Right ventricle myocardium inferior (tissue), 1 donor: ENCODE results near the gene TIMM50. TPM values are rescaled to one million over a fixed set of nuclear protein-coding genes. Genes with fewer than 3 reads are reported as not detected.
"Not testable (repeated sequence)": the region's sequence is repeated elsewhere in the genome, so short reads cannot be mapped to it uniquely, and the experiment has no call there.

ENCODE experiments used
- ATAC-seq: fragments of 200-7000 bp; cut with Tn5 transposase; one replicate; pipeline ENCODE4 v1.9.1; 2020; ENCODE audit warnings: mild to moderate bottlenecking, moderate library complexity
- DNase-seq: peaks from one replicate; pipeline ENCODE4 v3.0.0; 2021; ENCODE audit errors: missing footprints
- intact Hi-C: fragments of 100-400 bp; cut with DNase I; formaldehyde crosslinking; loops from one replicate; pipeline ENCODE4 v1.11.0; 2022
- long read RNA-seq: library from polyadenylated mRNA; unstranded; transcript quantifications from one replicate; pipeline ENCODE4 v2.0.0, GENCODE V29; 2021
- total RNA-seq: library from RNA; stranded (reverse); fragmentation: NEBNext Ultra II Directional; extraction: Animal tissue kit (Norgen Biotek cat#: 25700); gene quantifications from one replicate; pipeline ENCODE4 v1.2.1, GENCODE V29; 2021
- donor health status: DM: no; HTN: yes; CAD: no; lungs with severe emphysema.

The TIMM50 gene
- 75.9 TPM for total RNA-seq
- long read RNA-seq, transcript TIMM50-201 (11 exons, 1,612 nt): major isoform, 52 of 63 reads
- long read RNA-seq, partial matches to known transcripts: 5 of 63 reads
- long read RNA-seq, other reads (novel, unspliced or antisense): 3 of 63 reads

GRCh38 chr19:39480337-39481228, at the start of gene TIMM50:
TIMM50 (plus strand) TSS chr19:39480838; CDS start chr19:39480854, 16 bp downstream.
- intact Hi-C loops: loop anchor here (2.0 kb wide), 1 partner anchor 36 kb away; the partner anchor contains the start of gene SUPT5H
- peak; percentile 98 for ATAC-seq
- DNase-seq: peak; percentile 99

- DNase-seq: no peak
- intact Hi-C loops: loop anchor here (5.0 kb wide), 1 partner anchor 40 kb away; the partner anchor contains the start of genes MED29 and PAF1
- no peak for ATAC-seq
Observed at GRCh38 chr19:39432677-39433025, 48.0 kb upstream of the TIMM50 start.

DNA sequence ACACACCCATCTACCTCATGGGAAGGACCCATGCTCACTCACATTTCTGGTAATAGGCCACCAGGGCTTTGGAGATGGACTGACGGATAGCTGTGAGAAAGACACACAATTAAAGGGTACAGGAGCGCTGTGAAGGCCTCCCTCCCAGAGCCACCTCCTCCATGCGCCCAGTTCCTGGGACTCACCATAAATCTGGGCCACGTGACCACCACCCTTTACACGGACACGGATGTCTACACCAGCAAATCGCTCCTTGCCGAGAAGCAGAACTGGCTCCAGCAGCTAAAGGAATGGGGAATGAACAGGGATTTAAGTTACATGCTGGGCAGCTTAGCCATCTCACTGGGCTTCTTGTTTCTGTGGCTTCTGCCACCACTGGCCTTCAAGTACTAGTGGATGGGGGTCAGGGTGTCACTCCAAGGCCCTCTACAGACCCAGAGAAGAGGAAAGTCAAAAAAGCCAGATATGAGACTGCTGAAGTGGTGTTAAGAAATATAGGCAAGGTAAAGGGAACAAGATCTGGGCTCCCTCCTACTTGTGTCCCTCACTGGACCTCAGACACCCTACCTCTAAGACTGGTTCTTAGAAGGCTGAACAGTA, 47.1 kb upstream of the TIMM50 start:
- DNase-seq (no peak), ATAC-seq (no peak)
- intact Hi-C loops: loop anchor here (2.0 to 5.0 kb wide), 2 partner anchors 21 to 41 kb away; partner anchors contain the start of genes MED29, PAF1 and PLEKHG2

- intact Hi-C loops: loop anchor here (2.0 to 5.0 kb wide), 2 partner anchors 22 to 42 kb away; partner anchors contain the start of genes MED29, PAF1 and PLEKHG2
- DNase-seq (no peak), ATAC-seq (no peak)
Observed at GRCh38 chr19:39434123-39435076, 46.2 kb upstream of the TIMM50 start.

DNA sequence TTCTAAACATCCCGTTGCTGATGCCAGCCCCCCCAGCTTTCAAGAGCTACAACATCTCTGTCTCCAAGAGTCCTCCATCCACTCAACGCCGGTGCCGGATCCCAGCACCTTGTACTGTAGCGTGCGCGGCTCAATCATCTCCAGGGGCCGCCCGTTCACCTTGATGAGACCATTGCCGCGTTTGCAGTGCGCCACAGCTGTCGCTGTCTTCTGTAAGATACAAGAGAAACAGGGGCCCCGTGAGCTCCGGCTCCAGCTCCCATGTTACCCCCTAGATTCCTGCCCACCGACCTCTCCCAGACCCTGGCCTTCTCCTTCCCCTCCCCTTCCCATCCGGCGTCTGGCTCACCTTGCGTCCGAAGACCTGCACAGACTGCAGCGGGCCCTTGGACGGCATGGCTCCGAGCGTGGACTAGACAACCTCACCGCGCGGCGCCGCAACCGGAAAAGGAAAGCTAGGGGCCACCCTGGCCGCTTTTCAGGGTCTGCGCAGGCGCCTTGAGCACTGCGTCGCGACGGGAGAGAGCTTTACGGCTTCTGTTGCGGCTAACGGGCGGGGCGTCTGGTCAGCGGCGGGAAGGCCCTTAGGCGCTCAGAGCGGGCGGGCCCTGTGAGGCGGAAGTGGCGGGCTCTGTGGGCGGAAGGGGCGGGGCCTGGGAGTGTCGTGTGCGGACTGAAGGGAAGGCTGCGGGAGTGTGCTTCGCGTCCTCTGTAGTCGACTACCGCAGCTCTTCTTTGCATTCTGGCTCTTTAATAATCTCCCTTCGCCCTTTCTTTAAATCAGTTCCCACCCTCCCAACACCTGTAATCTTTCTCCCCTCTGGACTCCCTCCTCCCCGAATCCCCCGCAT, 44.9 kb upstream of the TIMM50 start, which contains the start of gene RPS16:
Gene RPS16 (minus strand): TSS at position 451 of the 851 bp plus-strand sequence. CDS start 54 bp downstream, at position 397.
- ATAC-seq (peak; percentile 99), DNase-seq (peak; percentile 99)
- intact Hi-C loops: loop anchor here (1.0 to 2.0 kb wide), 2 partner anchors 10 to 23 kb away; partner anchors contain the start of genes PLEKHG2 and SUPT5H

DNA sequence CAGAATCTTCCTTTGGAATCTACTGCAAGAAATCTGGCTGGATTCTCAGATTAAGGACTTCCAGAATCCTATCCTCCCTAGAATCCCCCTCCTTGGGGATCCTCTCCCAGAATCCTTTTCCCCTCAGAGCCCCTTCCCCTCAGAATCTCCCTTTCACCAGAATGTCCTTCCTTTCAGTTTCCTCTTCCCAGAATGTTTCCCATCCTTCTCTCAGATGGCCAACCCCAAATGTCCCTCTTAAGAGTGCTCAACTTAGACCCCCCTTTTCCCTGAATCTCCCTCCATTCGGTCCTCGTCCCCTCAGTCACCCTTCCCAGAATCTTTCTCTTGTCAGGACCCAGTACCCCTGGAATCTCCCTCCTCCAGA, 44.3 kb upstream of the TIMM50 start:
- intact Hi-C loops: loop anchor here (1.0 kb wide), 1 partner anchor 9 kb away; the partner anchor contains the start of gene SUPT5H
- ATAC-seq: no peak

GRCh38 chr19:39438270-39438934, 42.2 kb upstream of the TIMM50 start:
- intact Hi-C loops: no loop called here
- DNase-seq (no peak), ATAC-seq (no peak)

More for the DNA sequence above, 44.3 kb upstream of the TIMM50 start:
- no peak for DNase-seq

DNA sequence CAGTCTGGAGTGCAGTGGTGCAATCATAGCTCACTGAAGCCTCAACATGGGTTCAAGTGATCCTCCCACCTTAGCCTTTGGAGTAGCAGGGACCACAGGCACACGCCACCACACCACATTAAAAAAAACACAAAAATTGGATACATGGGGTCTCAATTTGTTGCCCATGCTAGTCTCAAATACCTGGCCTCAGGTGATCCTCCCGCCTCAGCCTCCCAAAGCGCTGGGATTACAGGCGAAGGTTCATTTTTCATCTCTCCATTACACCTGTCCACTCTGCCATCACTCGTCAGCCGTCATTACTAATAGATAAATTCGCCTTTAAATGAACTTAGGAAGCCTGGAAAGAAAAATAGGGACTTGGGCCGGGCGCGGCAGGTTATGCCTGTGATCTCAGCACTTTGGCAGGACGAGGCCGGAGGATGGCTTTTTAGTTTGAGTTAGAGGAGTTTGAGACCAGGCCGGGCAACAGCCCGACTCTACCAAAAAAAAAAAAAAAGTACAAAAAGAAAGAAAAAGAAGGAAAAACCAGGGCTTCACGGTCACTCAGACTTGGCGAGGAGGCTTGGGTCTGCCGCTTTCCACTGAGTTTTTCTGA, 35.9 kb upstream of the TIMM50 start:
- intact Hi-C loops: loop anchor here (1.0 to 10.0 kb wide), 5 partner anchors 8 to 228 kb away; partner anchors contain the start of genes EID2B, MED29, PAF1 and TIMM50
- DNase-seq (peak; percentile 61), ATAC-seq (no peak)

GRCh38 chr19:39445196-39446111, 35.2 kb upstream of the TIMM50 start, which contains the start of gene SUPT5H:
SUPT5H (plus strand) TSS chr19:39445582; CDS start chr19:39445891, 309 bp downstream.
- intact Hi-C loops: loop anchor here (1.0 to 10.0 kb wide), 4 partner anchors 9 to 89 kb away; partner anchors contain the start of genes EID2B, MED29, PAF1 and TIMM50
- peak; percentile 98 for ATAC-seq
- peak; percentile 98 for DNase-seq

DNA sequence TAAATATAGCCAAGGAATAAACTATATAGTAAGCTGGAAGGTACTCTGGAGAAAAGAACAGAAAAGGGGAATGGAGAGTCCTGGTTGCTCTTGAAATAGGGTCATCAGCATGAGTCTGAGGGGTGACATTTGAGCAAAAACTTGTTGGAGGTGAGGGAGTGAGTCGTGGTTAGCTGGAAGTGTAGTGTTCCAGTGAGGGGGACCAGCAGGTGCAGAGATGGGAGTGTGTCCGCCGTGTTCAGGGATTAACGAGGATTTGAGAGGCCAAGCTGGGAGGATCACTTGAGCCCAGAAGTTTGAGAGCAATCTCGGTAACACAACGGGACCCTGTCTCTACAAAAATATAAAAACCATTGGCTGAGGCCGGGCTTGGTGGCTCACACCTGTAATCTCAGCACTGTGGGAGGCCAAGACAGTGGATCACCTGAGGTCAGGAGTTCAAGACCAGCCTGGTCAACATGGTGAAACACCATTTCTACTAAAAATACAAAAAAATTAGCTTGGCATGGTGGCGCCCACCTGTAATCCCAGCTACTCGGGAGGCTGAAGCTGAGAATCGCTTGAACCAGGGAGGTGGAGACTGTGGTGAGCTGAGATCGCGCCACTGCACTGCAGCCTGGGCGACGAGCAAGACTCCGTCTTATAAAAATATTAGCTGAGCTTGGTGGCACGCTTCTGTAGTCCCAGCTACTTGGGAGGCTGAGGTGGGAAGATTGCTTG, 34.1 kb upstream of the TIMM50 start:
- no peak for DNase-seq
- no peak for ATAC-seq
- intact Hi-C loops: loop anchor here (10.0 kb wide), 1 partner anchor 88 kb away; the partner anchor contains the start of gene EID2B

- DNase-seq (no peak), ATAC-seq (no peak)
- intact Hi-C loops: loop anchor here (10.0 kb wide), 1 partner anchor 87 kb away; the partner anchor contains the start of gene EID2B
Observed at GRCh38 chr19:39448271-39448670, 32.4 kb upstream of the TIMM50 start.

- no peak for DNase-seq
- intact Hi-C loops: loop anchor here (10.0 kb wide), 1 partner anchor 86 kb away; the partner anchor contains the start of gene EID2B
- ATAC-seq: no peak
Observed at GRCh38 chr19:39449116-39449797, 31.4 kb upstream of the TIMM50 start.

DNA sequence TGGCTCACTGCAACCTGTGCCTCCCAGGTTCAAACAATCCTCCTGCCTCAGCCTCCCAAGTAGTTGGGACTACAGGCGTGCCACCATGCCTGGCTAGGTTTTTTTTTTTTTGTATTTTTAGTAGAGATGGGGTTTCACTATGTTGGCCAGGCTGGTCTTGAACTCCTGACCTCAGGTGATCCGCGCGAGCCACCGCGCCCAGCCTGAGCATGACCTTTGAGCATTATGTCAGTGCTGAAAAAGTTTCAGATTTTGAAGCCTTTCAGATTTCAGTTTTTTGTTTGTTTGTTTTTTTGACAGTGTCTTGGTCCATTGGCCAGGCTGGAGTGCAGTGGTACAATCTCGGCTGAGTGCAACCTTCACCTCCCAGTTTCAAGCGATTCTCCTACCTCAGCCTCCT, 29.4 kb upstream of the TIMM50 start:
- DNase-seq, intact Hi-C loops, ATAC-seq: not testable (repeated sequence)

DNA sequence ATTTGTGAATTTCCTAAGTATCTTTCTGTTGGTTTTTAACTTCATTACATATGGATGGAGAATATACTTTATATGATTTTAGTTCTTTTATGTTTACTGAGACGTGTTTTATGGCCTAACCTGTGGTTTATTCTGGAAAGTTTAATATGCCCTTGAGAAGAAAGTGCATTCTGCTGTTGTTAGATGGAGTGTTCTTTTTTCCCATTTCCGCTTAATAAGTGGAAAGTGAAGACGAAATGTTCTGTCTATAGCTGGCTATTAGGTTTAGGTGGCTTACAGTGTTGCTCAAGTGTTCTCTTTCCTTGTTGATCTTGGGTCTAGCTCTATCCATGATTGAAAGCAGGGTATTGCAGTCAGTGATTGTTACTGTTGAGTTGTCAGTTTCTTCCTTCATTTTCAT, 17.2 kb upstream of the TIMM50 start:
- intact Hi-C loops: no loop called here
- ATAC-seq: no peak
- no peak for DNase-seq
